Astrocyte (in vitro differentiated cells and primary cell): ENCODE results near the gene GEN1.

Source experiments
- CTCF ChIP-seq: IDR thresholded peaks from 2 replicates; pipeline ENCODE4 v1.5.1; 2011; ENCODE audit warnings: low read depth, mild to moderate bottlenecking, inconsistent platforms, low read length, moderate library complexity; ENCODE audit not compliant: insufficient read depth
- EZH2 ChIP-seq: IDR thresholded peaks from 2 replicates; pipeline ENCODE4 v1.6.1; 2012; ENCODE audit warnings: mild to moderate bottlenecking, low read length, inconsistent platforms; ENCODE audit not compliant: insufficient read depth

- no peak for TF ChIP-seq CTCF
- no peak for TF ChIP-seq EZH2
Observed at GRCh38 chr2:17804358-17804757, 50.4 kb downstream of the GEN1 start.
